Hematopoietic multipotent progenitor cell treated with erythropoietin and hydrocortisone succinate and interleukin-3 and kit ligand, for 17 days (in vitro differentiated cells): ENCODE measurements around the gene RPH3AL.

ENCODE experiments used
- DNase-seq: peaks from one replicate; pipeline ENCODE4 v3.0.0-alpha.2; 2015; ENCODE audit warnings: low spot score

RPH3AL gene

GRCh38 chr17:352421-353212, at the start of gene RPH3AL:
Gene RPH3AL, minus strand, starts transcription at chr17:352807. Its CDS starts 25,264 bp downstream, at chr17:327543.
- DNase-seq = no peak

GRCh38 chr17:400257-400656, 47.6 kb upstream of the RPH3AL start:
- no peak for DNase-seq

GRCh38 chr17:396788-397187, 44.2 kb upstream of the RPH3AL start:
- no peak for DNase-seq

GRCh38 chr17:395974-396373, 43.4 kb upstream of the RPH3AL start:
- no peak for DNase-seq

GRCh38 chr17:395179-395578, 42.6 kb upstream of the RPH3AL start:
- no peak for DNase-seq

- no peak for DNase-seq
Measured at GRCh38 chr17:394718-395095, 42.1 kb upstream of the RPH3AL start.

- DNase-seq = no peak
Measured at GRCh38 chr17:393806-394717, 41.5 kb upstream of the RPH3AL start.

GRCh38 chr17:391850-392249, 39.2 kb upstream of the RPH3AL start:
- DNase-seq = no peak

- DNase-seq = no peak
Measured at GRCh38 chr17:390025-390424, 37.4 kb upstream of the RPH3AL start.

- no peak for DNase-seq
Measured at GRCh38 chr17:388087-388486, 35.5 kb upstream of the RPH3AL start.

GRCh38 chr17:386141-386876, 33.7 kb upstream of the RPH3AL start:
- DNase-seq = no peak

- no peak for DNase-seq
Measured at GRCh38 chr17:385836-386140, 33.2 kb upstream of the RPH3AL start.

- no peak for DNase-seq
Measured at GRCh38 chr17:385178-385835, 32.7 kb upstream of the RPH3AL start.

GRCh38 chr17:384622-385177, 32.1 kb upstream of the RPH3AL start:
- DNase-seq = no peak

- no peak for DNase-seq
Measured at GRCh38 chr17:383771-384621, 31.4 kb upstream of the RPH3AL start.

- no peak for DNase-seq
Measured at GRCh38 chr17:382644-383533, 30.3 kb upstream of the RPH3AL start.

- no peak for DNase-seq
Measured at GRCh38 chr17:381941-382643, 29.5 kb upstream of the RPH3AL start.

GRCh38 chr17:381516-381915, 28.9 kb upstream of the RPH3AL start:
- DNase-seq = no peak
